ENCODE measurements around the gene OVOL2.

DNA sequence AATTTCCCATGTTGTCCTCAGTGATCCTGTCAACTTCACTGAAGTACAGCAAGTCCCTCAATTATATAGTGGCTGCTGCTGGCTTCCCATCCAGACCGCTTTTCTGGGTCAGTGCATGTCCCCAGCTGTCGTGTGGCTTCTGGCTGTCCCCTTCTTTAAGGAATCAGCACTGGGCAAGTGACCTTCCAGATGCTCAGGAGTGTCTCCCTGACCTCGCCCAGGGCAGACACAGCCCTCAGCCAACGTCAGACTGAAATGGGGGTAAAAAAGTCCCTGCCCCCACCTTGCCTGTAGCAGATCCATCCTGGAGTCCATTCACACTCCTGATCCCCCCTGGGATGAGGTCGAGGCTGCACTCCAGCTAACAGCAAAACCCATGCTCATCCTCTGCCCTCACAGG is 23.7 kb downstream of the OVOL2 start:
- TF ChIP-seq CTCF (IDR thresholded peaks at IDR 0.05) (no peak), POLR2A (IDR thresholded peaks at IDR 0.05) (no peak)

Data from esophagus squamous epithelium (tissue), 4 donors.